ENCODE results near the gene EYA4.
A peak's percentile ranks its signal among the peaks of the same experiment; 100 is the strongest.

Gene EYA4

GRCh38 chr6:133289733-133290306 lies 48.7 kb downstream of the EYA4 start:
- no peak for DNase-seq

DNA sequence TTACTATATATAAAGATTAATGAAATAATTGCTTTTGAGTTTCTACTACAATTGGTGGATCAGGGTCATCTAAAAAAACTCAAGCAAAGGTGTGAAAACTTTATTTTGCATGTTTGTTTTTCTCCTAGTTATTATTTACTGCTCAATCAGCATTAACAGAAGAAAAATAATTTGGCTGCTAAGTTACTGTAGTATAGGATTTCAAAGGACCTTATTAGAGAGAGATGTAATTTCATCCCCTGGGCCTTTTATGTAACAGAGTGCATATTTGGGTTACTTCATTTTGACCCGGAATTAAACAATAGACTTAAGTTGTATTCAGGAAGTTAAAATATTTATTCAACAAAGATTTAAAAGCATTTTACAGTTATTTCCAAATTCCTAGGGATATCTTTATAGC lies 49.8 kb downstream of the EYA4 start:
- no peak for DNase-seq

DNA sequence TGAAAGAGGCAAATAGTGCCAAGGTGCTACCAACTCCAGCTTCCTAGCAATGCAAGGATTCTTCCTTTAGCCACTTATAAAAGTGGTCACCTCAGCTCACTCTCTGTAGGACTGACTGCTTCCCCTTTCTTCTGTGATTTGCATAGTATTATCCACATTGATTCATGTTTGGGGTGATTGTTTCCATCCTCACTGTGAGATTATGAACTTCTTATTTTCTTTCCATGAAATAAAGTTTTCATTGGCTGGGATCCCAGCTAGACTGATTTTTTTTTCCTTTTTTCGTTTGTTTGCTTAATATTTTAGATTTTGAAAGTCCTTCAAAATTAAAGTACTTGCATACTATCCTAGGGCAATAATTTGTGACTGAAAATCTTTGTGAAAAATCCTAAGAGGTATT lies 50.5 kb downstream of the EYA4 start:
- DNase-seq, result no peak

- no peak for DNase-seq
These were observed 56.5 kb downstream of the EYA4 start for GRCh38 chr6:133297657-133298056.

DNA sequence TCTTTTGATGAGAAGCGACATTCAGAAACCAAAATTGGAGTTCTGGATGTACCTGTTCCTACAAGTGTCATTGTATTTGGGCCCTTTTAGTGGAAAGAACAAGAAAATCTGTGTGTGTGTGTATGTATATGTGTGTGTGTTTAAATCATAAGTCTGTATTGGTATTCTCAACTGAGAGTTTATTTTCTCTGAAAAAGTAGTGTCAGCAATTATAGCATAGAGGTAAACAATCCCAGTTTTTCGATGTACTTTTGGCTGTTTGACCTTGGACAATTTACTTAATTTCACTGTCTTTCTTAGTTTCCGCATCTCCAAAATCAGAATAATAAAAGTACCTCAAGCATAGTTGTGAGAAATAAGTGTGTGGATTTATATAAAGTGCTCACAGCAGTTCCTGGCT lies 57.2 kb downstream of the EYA4 start:
- DNase-seq, result no peak

GRCh38 chr6:133298801-133299200 lies 57.6 kb downstream of the EYA4 start:
- no peak for DNase-seq

- DNase-seq, result no peak
These were observed 59.7 kb downstream of the EYA4 start for GRCh38 chr6:133300896-133301295.

- DNase-seq, result no peak
These were observed 60.7 kb downstream of the EYA4 start for GRCh38 chr6:133301835-133302234.

GRCh38 chr6:133306931-133307330 lies 65.8 kb downstream of the EYA4 start:
- no peak for DNase-seq

DNA sequence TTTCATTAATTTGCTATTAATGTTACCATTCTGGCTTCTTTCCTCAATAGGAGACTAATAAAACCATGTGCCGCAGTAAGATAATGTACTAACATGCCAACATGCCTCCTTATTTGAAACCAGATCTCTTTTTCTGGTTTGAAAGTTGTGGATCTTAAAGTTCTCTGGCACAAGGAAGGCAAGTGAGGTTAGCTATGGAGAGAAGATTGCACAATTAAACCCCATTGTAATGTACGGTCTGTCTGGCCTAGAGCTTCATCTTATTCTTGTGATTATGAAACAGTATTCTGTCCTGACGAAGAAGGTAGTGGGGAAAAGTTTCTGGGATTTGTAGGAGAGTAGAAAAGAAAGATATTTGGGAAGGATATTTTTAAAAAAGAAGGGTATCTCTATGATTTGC lies 68.4 kb downstream of the EYA4 start:
- DNase-seq, result no peak

GRCh38 chr6:133312006-133312405 lies 70.8 kb downstream of the EYA4 start:
- no peak for DNase-seq

- DNase-seq, result no peak
These were observed 71.9 kb downstream of the EYA4 start for GRCh38 chr6:133313068-133313467.

DNA sequence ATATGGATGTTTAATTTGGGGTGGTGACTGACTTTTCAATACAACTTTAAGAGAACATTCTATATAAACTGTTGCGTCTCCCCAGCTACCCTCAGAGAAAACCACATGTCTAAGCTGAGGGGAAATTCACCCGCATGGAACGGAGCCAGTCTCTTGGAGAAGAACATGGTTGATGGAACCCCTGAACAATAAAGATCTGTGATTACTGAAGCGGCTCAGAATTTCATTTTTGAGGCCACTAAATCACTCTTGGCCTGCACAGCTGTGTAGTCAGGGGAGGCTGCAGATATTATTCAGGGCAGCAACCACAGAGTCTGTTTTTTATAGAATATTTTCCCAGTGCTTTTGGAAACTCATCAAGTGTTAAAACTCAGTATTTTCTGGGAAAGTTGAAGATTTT lies 73.8 kb downstream of the EYA4 start:
- peak; percentile 47 for DNase-seq

DNA sequence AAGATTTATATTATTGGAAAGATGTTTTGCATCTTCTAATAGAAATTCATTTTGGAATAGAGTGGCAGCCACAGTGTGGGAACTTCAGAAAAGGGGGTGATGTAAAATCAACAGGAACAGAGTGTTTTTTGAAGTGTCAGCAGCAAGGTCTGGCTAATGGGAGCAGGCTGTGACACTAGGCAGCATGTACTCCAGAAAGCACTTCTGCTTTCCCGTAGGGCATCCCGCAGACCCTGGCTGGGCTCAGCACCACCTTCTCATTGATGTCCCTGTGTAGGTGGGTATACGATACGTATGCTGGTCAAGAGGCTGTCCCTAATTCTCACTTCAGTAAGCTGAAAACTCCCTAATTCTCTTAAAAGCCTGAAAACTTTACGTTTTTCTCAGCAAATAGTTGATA lies 74.7 kb downstream of the EYA4 start:
- DNase-seq, result no peak

- no peak for DNase-seq
These were observed 76.5 kb downstream of the EYA4 start for GRCh38 chr6:133317704-133318103.

DNA sequence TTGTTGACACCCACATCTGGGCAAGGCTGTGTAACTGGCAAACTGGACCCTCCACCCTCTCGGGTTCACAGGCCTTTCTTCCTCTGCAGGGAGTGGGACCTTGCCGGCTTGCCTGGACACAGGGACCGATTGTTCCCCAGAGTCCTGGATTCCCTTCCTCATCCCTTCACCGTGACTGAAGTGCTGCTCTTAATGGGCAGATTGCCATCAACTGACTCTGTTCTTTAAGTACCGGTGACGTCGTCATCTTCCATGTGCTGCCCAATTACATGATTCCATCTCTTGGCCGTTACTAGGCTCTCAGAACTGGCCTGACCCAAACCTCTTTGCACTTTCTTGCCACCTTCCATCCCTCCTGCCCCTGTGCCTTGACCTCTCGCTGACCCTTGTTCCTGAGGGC lies 85.4 kb downstream of the EYA4 start:
- DNase-seq, result no peak

DNA sequence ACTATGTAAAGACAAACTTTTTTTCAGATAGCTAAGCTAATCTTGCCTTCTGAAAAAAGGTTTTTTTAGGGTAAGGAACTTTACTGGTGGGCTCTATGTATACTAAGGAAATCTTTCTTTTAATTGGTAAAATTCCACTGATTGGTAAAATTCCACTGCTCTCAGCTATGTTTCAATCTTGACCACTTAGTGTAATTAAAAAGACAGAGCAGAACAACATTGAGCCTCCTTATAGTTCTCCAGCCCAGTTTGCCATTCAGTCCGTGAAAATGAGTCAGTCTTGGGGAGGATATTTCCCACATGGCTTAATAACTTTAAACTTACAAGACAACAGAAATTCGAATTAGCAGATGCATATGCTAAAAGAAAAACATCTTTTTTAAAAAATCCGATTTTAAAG lies 92.7 kb downstream of the EYA4 start:
- DNase-seq, result no peak

DNA sequence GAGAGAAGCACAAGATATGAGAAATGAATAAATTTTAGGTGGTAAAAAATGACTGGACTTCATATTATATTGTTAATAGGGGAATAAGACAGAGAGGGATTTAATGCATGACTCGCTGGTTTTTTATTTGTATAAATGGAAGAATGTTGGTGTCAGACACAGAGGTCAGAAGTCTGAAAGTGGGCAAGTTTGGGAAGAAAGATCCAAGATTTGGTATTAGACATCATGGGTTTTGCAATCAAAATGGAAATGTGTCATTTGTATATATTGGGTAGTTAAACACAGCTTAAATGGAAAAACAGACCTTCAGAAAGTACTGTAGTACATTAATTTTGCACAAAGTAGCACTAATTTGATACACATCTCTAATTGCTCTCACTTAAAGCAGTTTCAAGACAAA lies 96.2 kb downstream of the EYA4 start:
- no peak for DNase-seq

GRCh38 chr6:133339543-133340384 lies 98.6 kb downstream of the EYA4 start:
- no peak for DNase-seq

DNA sequence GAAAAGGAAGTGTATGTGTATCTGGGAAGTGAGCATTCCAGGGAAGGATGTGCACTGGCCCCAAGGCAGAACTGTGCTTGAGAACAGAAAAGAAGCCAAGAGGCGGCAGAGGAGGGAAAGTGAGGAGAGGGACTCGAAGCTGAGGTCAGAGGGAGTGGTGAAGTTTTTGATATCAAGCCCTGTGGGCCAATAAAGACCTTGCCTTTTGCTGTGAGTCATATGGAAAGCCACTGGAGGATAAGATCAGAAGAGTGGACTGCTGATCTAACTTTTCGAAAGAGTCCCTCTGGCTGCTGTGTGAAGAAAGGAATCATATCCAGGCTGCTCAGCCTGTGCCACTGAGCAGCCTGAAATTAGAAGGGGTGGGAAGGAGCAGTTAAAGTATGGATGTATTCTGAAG lies 99.4 kb downstream of the EYA4 start:
- DNase-seq, result peak; percentile 24

DNA sequence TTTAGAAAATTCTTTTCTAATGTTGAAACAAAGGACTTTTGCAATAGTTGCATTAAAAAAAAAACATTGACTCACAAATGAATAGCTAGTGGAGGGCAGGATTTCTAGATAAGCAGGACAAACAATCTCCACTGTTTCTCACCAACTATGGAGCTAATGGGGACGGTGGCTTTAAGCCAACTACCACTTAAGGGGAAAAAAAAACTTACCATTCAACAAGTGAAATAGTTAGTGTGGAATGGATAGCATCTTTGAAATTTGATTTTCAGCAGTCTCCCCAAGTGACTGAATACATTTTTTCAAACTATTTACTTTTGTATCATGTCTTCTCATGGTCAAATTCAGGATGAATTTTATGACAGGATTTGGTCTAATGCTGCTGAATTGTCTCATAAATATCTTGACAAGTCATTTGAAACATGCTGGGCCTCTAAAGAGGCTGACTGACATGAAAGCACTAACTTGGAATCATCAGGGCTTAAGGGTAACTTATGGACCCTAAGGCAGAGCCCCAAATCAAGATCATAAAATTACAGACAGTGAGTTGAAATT lies 100.5 kb downstream of the EYA4 start:
- peak; percentile 74 for DNase-seq

GRCh38 chr6:133343220-133343619 lies 102.1 kb downstream of the EYA4 start:
- no peak for DNase-seq

DNA sequence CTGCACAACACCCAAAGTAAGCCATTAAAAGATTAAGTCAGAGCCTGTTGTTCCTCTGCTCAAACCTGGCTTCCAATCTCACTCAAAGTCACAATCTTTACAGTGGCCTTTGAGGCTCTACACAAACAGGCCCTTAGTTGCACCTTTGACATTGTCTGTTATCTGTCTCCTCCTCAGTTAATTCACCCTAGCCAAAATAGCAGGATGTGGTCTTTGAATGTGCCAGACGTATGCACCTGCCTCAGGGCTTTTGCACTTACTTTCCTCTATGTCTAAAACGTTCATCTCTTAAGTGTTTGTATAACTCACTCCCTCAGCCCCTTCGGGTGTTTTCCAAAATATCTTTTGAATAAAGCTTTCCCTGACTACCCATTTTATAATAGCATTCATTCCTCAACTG lies 107.7 kb downstream of the EYA4 start:
- no peak for DNase-seq

DNA sequence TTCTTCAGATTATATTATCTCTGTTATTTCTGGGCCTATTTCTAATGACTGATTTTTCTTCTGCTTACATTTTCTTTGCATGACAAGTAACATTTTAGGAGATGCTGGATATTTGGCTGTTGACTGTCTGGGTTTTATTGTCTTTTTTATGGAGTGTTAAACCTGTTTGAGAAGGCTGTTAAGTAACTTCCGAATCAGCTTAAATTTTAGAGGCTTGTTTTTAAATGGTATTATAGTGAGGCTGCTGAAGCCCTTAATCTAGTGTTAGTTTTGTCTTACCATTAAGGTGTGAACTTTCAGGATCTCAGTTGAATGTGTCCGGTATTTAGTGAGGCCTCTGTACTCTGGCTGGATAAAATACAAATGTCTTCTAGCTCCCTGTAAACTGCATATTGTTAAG lies 109.8 kb downstream of the EYA4 start:
- DNase-seq, result no peak

- no peak for DNase-seq
These were observed 110.9 kb downstream of the EYA4 start for GRCh38 chr6:133352046-133352445.

Data from kidney glomerular epithelial cell (primary cell).